IPS-18a (cell line): ENCODE results near the gene PCBP3.

Source experiments
- H3K27ac ChIP-seq: one replicate; pipeline ENCODE4 v1.5.1; 2013; ENCODE audit warnings: low read length
- H3K27me3 ChIP-seq: one replicate; pipeline ENCODE4 v1.6.1; 2013; ENCODE audit warnings: mild to moderate bottlenecking, low read length; ENCODE audit not compliant: control insufficient read depth, insufficient read depth
- H3K36me3 ChIP-seq: one replicate; pipeline ENCODE4 v1.6.1; 2013; ENCODE audit warnings: low read depth, low read length; ENCODE audit not compliant: control insufficient read depth
- H3K4me1 ChIP-seq: one replicate; pipeline ENCODE4 v1.6.1; 2013; ENCODE audit warnings: low read depth, low read length; ENCODE audit not compliant: control insufficient read depth
- H3K4me3 ChIP-seq: one replicate; pipeline ENCODE4 v1.5.1; 2013; ENCODE audit warnings: low read length
- H3K9ac ChIP-seq: one replicate; pipeline ENCODE4 v1.6.1; 2013; ENCODE audit warnings: mild to moderate bottlenecking, low read length, moderate library complexity
- H3K9me3 ChIP-seq: one replicate; pipeline ENCODE4 v1.6.1; 2013; ENCODE audit warnings: low read depth, low read length; ENCODE audit not compliant: control insufficient read depth

The PCBP3 gene

GRCh38 chr21:45938811-45939520 lies 295.4 kb downstream of the PCBP3 start:
- peaks cover 8% of the 10 kb centered on the region for H3K9me3 ChIP-seq
- H3K27me3 ChIP-seq = no peaks in the 10 kb centered on the region
- H3K9ac ChIP-seq = no peak overlapping the region
- H3K4me1 ChIP-seq = no peaks in the 10 kb centered on the region
- no peak overlapping the region for H3K27ac ChIP-seq
- no peaks in the 10 kb centered on the region for H3K36me3 ChIP-seq
- no peak overlapping the region for H3K4me3 ChIP-seq

GRCh38 chr21:45939521-45940045 lies 296.1 kb downstream of the PCBP3 start:
- Histone ChIP-seq H3K27ac (no peak overlapping the region), H3K9ac (no peak overlapping the region), H3K36me3 (no peaks in the 10 kb centered on the region), H3K27me3 (no peaks in the 10 kb centered on the region), H3K4me3 (no peak overlapping the region), H3K4me1 (no peaks in the 10 kb centered on the region), H3K9me3 (peaks cover 8% of the 10 kb centered on the region)

- no peak overlapping the region for H3K9ac ChIP-seq
- H3K4me3 ChIP-seq = no peak overlapping the region
- no peaks in the 10 kb centered on the region for H3K27me3 ChIP-seq
- H3K36me3 ChIP-seq = no peaks in the 10 kb centered on the region
- H3K4me1 ChIP-seq = no peaks in the 10 kb centered on the region
- H3K27ac ChIP-seq = no peak overlapping the region
- peaks cover 8% of the 10 kb centered on the region for H3K9me3 ChIP-seq
These were observed 296.6 kb downstream of the PCBP3 start for GRCh38 chr21:45940091-45940490.

GRCh38 chr21:45940621-45941337 lies 297.3 kb downstream of the PCBP3 start:
- H3K4me1 ChIP-seq = no peaks in the 10 kb centered on the region
- H3K36me3 ChIP-seq = no peaks in the 10 kb centered on the region
- no peak overlapping the region for H3K4me3 ChIP-seq
- no peaks in the 10 kb centered on the region for H3K27me3 ChIP-seq
- no peak overlapping the region for H3K9ac ChIP-seq
- H3K9me3 ChIP-seq = peaks cover 4% of the 10 kb centered on the region
- H3K27ac ChIP-seq = no peak overlapping the region

- H3K9me3 ChIP-seq = no peaks in the 10 kb centered on the region
- H3K36me3 ChIP-seq = no peaks in the 10 kb centered on the region
- H3K9ac ChIP-seq = no peak overlapping the region
- H3K4me1 ChIP-seq = no peaks in the 10 kb centered on the region
- no peaks in the 10 kb centered on the region for H3K27me3 ChIP-seq
- no peak overlapping the region for H3K27ac ChIP-seq
- H3K4me3 ChIP-seq = no peak overlapping the region
These were observed 297.8 kb downstream of the PCBP3 start for GRCh38 chr21:45941338-45941710.

- Histone ChIP-seq H3K9ac (no peak overlapping the region), H3K36me3 (no peaks in the 10 kb centered on the region), H3K4me3 (no peak overlapping the region), H3K27me3 (no peaks in the 10 kb centered on the region), H3K4me1 (no peaks in the 10 kb centered on the region), H3K9me3 (no peaks in the 10 kb centered on the region), H3K27ac (no peak overlapping the region)
These were observed 298.4 kb downstream of the PCBP3 start for GRCh38 chr21:45941717-45942546.

GRCh38 chr21:45942755-45943629 lies 299.5 kb downstream of the PCBP3 start:
- Histone ChIP-seq H3K36me3 (no peaks in the 10 kb centered on the region), H3K4me1 (no peaks in the 10 kb centered on the region), H3K9ac (no peak overlapping the region), H3K27me3 (peaks cover 5% of the 10 kb centered on the region), H3K27ac (no peak overlapping the region), H3K9me3 (no peaks in the 10 kb centered on the region), H3K4me3 (no peak overlapping the region)

GRCh38 chr21:45943630-45944540 lies 300.4 kb downstream of the PCBP3 start:
- H3K9ac ChIP-seq = no peak overlapping the region
- H3K9me3 ChIP-seq = no peaks in the 10 kb centered on the region
- H3K27me3 ChIP-seq = peaks cover 5% of the 10 kb centered on the region

GRCh38 chr21:45944601-45945000 lies 301.1 kb downstream of the PCBP3 start:
- Histone ChIP-seq H3K4me1 (no peaks in the 10 kb centered on the region), H3K27me3 (peaks cover 5% of the 10 kb centered on the region), H3K9me3 (no peaks in the 10 kb centered on the region), H3K9ac (no peak overlapping the region), H3K27ac (no peak overlapping the region), H3K36me3 (no peaks in the 10 kb centered on the region), H3K4me3 (no peak overlapping the region)

More at GRCh38 chr21:45943630-45944540, 300.4 kb downstream of the PCBP3 start:
- H3K36me3 ChIP-seq = no peaks in the 10 kb centered on the region
- no peak overlapping the region for H3K4me3 ChIP-seq
- no peaks in the 10 kb centered on the region for H3K4me1 ChIP-seq
- no peak overlapping the region for H3K27ac ChIP-seq
